ENCODE measurements around the gene TTC9B.
"Not testable (repeated sequence)": the region's sequence is repeated elsewhere in the genome, so short reads cannot be mapped to it uniquely, and the experiment has no call there.

The TTC9B gene

DNA sequence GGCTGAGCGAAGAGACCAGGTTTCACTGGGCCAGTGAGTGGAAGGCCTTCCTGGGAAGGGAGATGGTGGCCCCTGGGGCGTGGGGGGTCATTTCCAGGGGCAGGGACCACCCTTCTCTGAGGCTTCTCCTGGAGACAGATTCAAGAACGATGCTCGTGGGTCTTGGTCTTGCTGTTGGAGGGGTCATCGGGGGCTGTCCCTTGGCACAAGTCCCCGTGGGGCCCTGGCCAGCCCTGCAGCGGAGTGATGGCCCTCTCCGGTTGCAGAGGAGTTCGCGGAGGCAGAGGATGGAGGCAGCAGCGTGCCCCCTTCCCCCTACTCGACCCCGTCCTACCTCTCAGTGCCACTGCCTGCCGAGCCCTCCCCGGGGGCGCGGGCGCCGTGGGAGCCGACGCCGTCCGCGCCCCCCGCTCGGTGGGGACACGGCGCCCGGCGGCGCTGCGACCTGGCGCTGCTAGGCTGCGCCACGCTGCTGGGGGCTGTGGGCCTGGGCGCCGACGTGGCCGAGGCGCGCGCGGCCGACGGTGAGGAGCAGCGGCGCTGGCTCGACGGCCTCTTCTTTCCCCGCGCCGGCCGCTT lies 4.8 kb downstream of the TTC9B start:
- DNase-seq = no peak

DNA sequence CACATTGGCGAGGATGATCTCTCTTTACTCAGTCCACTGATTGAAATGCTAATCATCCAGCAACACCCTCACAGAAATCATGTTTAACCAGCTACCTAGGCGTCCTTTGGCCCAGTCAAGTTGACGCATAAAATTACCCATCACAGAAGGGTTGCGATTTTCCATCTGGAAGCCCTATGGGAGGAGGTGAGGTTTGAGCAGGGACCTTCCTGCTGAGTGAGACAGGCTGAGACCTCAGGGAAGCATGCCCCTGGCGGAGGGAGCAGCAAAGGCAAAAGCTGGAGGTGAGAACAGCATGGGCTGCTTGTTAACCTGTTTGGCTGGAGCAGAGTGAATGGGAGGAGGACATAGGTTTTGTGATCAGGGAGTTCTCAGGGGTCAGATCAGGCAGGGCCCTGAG lies 7.3 kb downstream of the TTC9B start:
- DNase-seq = no peak

- no peak for DNase-seq
These were observed 9.6 kb downstream of the TTC9B start for GRCh38 chr19:40208602-40209001.

DNA sequence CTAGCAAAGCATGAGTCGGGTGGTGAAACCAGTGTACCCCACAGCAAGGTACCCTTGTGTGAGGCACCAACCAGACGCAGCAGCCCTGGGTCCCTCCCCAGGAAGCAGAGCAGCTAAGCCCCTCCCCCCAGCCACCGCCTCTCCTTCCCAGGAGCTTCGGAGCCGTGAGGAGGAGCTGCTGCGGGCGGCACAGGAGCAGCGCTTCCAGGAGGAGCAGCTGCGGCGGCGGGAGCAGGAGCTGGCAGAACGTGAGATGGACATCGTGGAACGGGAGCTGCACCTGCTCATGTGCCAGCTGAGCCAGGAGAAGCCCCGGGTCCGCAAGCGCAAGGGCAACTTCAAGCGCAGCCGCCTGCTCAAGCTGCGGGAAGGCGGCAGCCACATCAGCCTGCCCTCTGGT lies 12.4 kb downstream of the TTC9B start:
- DNase-seq = no peak

GRCh38 chr19:40204381-40204780 lies 13.8 kb downstream of the TTC9B start:
- no peak for DNase-seq

- DNase-seq = no peak
These were observed 17.7 kb downstream of the TTC9B start for GRCh38 chr19:40200341-40201099.

DNA sequence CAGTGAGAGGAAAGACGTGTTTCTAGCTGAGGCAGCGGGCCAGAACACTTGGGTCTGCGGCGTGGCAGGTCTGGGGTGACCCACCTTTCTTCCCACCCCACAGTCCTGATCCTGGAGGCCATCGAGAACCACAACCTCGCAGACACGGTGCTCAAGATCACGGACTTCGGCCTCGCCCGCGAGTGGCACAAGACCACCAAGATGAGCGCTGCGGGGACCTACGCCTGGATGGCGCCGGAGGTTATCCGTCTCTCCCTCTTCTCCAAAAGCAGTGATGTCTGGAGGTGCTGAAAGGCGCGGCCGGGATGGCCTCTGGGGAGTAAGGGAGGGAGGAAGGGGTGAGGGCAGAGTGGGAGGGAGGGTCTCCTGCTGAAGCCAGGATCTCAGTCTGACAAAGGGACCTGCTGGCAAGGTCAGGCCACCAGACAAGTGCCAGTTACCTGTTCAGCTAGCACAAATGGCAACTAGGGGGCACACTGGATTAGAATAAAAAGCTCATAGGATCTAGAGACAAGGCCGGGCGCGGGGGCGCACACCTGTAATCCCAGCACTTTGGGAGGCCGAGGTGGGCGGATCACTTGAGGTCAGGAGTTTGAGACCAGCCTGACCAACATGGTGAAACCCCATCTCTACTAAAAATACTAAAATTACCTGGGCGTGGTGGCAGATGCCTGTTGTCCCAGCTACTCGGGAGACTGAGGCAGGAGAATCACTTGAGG lies 19.8 kb downstream of the TTC9B start:
- DNase-seq = no peak

DNA sequence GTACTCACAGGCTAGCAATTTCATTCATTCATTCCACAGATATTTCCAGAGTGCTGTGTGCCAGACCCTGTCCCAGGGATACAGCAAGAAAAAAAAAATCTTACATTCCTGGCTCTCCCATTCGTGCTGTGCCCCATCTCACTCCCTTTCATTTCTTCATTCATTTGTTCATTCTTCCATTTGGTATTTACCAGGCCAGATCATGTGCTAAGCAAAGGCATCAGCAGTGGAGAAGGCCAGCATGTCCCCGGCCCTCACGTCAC lies 24.7 kb downstream of the TTC9B start:
- DNase-seq = no peak

DNA sequence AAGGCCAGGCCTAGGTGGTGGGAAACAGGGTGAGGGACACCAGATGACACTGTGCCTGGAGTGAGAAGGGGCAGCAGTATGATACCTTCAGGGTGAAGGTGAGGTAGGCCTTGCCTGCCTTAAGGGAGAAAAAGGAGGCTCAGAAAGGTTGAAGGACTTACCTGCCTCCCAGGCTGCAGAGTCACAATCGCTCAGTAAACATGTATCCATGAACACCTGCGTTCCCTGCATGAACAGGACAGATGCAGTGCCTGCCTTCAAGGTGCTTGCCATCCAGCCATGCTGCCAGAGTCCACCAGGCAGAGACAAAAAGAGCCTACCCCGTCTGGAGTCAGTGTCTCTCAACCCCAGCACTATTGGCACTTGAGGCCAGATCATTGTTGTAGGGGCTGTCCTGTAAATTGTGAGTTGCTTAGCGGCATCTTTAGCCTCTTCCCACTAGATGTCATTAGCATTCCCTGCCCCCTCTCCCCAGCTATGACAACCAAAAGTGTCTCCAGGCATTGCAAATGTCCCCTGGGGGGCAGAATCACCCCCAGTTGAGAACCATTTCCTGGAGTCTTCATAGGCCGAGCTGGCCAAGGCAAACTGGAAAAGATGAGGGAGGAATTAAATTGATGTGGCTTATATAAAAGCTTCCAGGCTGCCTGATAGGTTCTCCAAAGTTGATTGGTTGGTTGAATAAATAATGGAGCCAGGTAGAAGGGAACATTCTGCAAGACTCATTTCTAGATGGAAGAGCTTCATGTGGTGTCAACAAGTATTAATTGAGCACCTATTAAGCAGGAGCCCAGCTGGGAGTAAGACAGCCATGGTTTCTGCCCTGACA lies 25.2 kb downstream of the TTC9B start:
- no peak for DNase-seq

DNA sequence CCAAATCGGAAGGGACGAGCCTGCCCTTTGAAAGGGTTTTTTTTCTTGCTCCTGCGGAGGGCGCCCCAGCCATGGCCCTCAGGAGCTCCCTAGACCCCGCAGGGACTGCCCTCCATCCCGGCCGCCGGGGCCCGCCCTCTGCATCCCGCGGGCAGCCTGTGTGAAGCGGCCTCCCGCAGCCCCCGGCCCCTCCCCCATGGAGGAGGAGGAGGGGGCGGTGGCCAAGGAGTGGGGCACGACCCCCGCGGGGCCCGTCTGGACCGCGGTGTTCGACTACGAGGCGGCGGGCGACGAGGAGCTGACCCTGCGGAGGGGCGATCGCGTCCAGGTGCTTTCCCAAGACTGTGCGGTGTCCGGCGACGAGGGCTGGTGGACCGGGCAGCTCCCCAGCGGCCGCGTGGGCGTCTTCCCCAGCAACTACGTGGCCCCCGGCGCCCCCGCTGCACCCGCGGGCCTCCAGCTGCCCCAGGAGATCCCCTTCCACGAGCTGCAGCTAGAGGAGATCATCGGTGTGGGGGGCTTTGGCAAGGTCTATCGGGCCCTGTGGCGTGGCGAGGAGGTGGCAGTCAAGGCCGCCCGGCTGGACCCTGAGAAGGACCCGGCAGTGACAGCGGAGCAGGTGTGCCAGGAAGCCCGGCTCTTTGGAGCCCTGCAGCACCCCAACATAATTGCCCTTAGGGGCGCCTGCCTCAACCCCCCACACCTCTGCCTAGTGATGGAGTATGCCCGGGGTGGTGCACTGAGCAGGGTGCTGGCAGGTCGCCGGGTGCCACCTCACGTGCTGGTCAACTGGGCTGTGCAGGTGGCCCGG lies 26.1 kb downstream of the TTC9B start:
- no peak for DNase-seq

- DNase-seq = peak; percentile 73
These were observed 27.0 kb downstream of the TTC9B start, which contains the start of gene MAP3K10 for GRCh38 chr19:40190891-40191835. Gene MAP3K10, plus strand, starts transcription at chr19:40191426. Its CDS starts 606 bp downstream, at chr19:40192032.

DNA sequence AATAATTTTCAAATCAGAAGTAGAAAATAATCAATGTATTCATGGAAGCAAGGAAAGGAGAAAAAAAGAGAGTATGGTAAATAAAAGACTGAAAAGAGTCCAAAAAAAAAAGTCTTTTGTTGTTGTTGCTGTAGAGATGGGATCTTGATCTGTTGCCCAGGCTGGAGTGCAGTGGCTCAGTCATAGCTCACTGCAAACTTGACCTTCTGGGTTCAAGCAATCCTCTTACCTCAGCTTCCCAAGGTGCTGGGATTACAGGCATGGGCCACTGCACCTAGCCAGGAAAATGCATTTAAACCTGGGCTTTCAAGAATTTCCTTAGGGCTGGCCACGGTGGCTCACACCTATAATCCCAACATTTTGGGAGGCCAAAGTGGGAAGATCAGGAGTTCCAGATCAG lies 33.9 kb downstream of the TTC9B start:
- DNase-seq = no peak

- no peak for DNase-seq
These were observed 39.4 kb downstream of the TTC9B start for GRCh38 chr19:40178756-40179155.

DNA sequence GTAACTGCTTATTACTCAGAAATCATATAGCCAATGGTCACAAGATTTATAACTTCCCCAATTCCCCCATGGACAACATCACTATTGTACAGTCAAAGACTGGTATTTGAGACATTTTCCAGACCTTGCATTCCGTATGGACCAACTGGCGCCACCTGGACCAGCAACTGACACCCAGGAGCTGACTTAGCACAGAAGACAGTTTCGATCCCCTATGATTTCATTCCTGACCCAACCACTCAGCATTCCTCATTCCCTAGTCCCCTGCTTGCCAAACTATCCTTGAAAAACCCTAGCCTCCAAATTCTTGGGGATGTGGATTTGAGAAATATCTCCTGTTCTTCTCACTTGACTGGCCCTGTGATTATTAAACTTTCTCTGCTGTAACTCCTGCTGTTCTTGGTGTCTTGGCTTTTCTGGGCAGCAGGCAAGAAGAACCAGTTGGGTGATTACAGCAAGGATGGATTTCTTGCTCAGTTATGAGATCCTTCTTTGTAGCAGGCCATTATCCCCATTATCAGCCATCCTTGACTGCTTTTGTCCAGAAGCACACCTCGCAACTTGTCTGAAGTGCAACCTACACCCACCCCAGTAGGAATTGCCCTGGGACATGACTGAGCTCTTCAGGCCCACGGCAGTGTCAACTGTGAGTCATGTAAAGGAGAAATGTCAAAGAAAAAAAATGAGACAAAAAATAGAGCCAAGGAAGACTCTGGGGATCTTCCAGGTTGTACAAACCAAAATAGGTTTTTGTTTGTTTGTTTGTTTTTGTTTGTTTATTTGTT lies 40.7 kb downstream of the TTC9B start:
- no peak for DNase-seq

GRCh38 chr19:40175820-40176219 lies 42.4 kb downstream of the TTC9B start:
- DNase-seq = no peak

GRCh38 chr19:40174092-40174491 lies 44.1 kb downstream of the TTC9B start:
- no peak for DNase-seq

- DNase-seq = not testable (repeated sequence)
These were observed 46.9 kb downstream of the TTC9B start for GRCh38 chr19:40171293-40171692.

GRCh38 chr19:40170303-40170989 lies 47.7 kb downstream of the TTC9B start:
- not testable (repeated sequence) for DNase-seq

DNA sequence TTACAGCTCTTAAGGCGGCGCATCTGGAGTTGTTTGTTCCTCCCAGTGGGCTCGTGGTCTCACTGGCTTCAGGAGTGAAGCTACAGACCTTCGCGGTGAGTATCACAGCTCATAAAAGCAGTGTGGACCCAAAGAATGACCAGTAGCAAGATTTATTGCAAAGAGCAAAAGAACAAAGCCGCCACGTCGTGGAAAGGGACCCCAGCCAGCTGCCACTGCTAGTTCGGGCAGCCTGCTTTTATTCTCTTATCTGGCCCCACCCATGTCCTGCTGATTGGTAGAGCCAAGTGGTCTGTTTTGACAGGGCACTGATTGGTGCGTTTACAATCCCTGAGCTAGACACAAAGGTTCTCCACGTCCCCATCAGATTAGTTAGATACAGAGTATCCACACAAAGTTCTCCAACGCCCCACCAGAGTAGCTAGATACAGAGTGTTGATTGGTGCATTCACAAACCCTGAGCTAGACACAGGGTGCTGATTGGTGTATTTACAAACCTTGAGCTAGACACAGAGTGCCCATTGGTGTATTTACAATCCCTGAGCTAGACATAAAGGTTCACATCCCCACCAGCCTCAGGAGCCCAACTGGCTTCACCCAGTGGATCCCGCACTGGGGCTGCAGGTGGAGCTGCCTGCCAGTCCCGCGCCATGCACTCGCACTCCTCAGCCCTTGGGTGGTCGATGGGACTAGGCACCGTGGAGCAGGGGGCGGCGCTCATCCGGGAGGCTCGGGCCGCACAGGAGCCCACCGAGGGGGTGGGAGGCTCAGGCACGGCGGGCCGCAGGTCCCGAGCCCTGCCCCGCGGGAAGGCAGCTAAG lies 48.5 kb downstream of the TTC9B start:
- DNase-seq = not testable (repeated sequence)
